Transverse colon (tissue), 4 donors: ENCODE measurements around the gene VASP. TPM values are rescaled to one million over a fixed set of nuclear protein-coding genes. Genes with fewer than 3 reads are reported as not detected.

Experiments used
- DNase-seq: peaks from one replicate; pipeline ENCODE4 v3.0.0-alpha.2; 2019
- H3K27ac ChIP-seq, 4 donors: fragments of 200-600 bp; sonication (generic); 2 replicates each; pipeline ENCODE4 v1.5.1; 2016 to 2018; ENCODE audit warnings: inconsistent platforms in 4 of 4
- H3K27me3 ChIP-seq: fragments of 200-600 bp; sonication (generic); 2 replicates; pipeline ENCODE4 v1.5.1; 2017; ENCODE audit warnings: inconsistent platforms
- H3K36me3 ChIP-seq, 4 donors: fragments of 200-600 bp; sonication (generic); 2 replicates each; pipeline ENCODE4 v1.5.1; 2017 to 2019; ENCODE audit warnings: inconsistent platforms in 4 of 4
- H3K4me1 ChIP-seq, 4 donors: fragments of 200-600 bp; sonication (generic); 2 replicates each; pipeline ENCODE4 v1.5.1; 2017 to 2020; ENCODE audit warnings: inconsistent platforms in 4 of 4
- H3K4me3 ChIP-seq, 4 donors: fragments of 200-600 bp; sonication (generic); 1 replicate in 1 of 4; 2 replicates in 3 of 4; pipeline versions ENCODE4 v1.5.1 to v1.6.1; 2017 to 2019; ENCODE audit warnings: inconsistent platforms in 4 of 4
- H3K9me3 ChIP-seq, 2 donors: fragments of 200-600 bp; sonication (generic); 2 replicates each; pipeline ENCODE4 v1.5.1; 2017 to 2019; ENCODE audit warnings: inconsistent platforms in 2 of 2
- CTCF ChIP-seq, 5 experiments: fragments of 200-600 bp in 3 of 5; fragments of 450-650 bp in 2 of 5; sonication (generic) in 3 of 5; IDR thresholded peaks; 1 replicate in 2 of 5; 2 replicates in 3 of 5; pipeline ENCODE4 v1.5.1; 2016 to 2017; ENCODE audit warnings: antibody characterized with exemption in 5 of 5, inconsistent platforms in 3 of 5, mild to moderate bottlenecking in 2 of 5, moderate library complexity in 1 of 5
- EP300 ChIP-seq: sonication (generic); formaldehyde crosslinking; IDR thresholded peaks from one replicate; pipeline ENCODE4 v1.6.1; 2017; ENCODE audit warnings: antibody characterized with exemption, low read depth
- POLR2A ChIP-seq: fragments of 450-650 bp; IDR thresholded peaks from one replicate; pipeline ENCODE4 v1.6.1; 2016; ENCODE audit warnings: antibody characterized with exemption, mild to moderate bottlenecking, moderate library complexity
- POLR2AphosphoS5 ChIP-seq, 3 donors: sonication (generic); formaldehyde crosslinking; IDR thresholded peaks; one replicate each; pipeline ENCODE4 v1.6.1; 2016; ENCODE audit warnings: antibody characterized with exemption in 3 of 3
- WGBS, 2 donors: methylation state at CpG; one replicate each; pipeline ENCODE4 v1.1.5; 2018; ENCODE audit warnings: low coverage in 1 of 2; 5-methylcytosine and 5-hydroxymethylcytosine counted together
- in situ Hi-C, 4 donors: fragments of 200-750 bp; cut with MboI; loops; one replicate each; pipeline versions ENCODE4 v1.15.0 to v1.15.1; 2017; ENCODE audit warnings: low sequenced_read_pairs in 3 of 4, low pct_ligation_motif_present in 1 of 4, low pct_unique_long_range_greater_than_20kb in 1 of 4
- intact Hi-C: fragments of 100-400 bp; cut with DNase I; formaldehyde crosslinking; loops from one replicate; pipeline ENCODE4 v1.15.1; 2023; ENCODE audit warnings: low total_unique reads
- total RNA-seq, 4 donors: library from RNA; depleted of rRNA; stranded (reverse); fragments of >200 nt; gene quantifications; one replicate each; pipeline ENCODE4 v1.1.0, GENCODE V29; 2016

The VASP gene
- total RNA-seq, 4 donors from 2014 or later = 167 to 465 (median 204) TPM

- no peaks in the 10 kb centered on the region for H3K36me3 ChIP-seq
- WGBS, 2 donors = 75 to 78% methylated on average over 2 to 5 of the region's 5 CpGs
- no peak for DNase-seq
- H3K4me1 ChIP-seq = peaks cover 46 to 70% (median 69%) of the 10 kb centered on the region in 4 donors
- no peaks in the 10 kb centered on the region for H3K27me3 ChIP-seq
- peak overlapping the region; percentile 98 to 100 (median 99) for H3K27ac ChIP-seq
- TF ChIP-seq POLR2A = no peak
- no peak for TF ChIP-seq CTCF (IDR thresholded peaks at IDR 0.05)
- no peak for TF ChIP-seq POLR2AphosphoS5 (IDR thresholded peaks at IDR 0.05)
- no peak for TF ChIP-seq EP300
- intact Hi-C loops (no loop called here), in situ Hi-C loops (no loop called here)
- no peaks in the 10 kb centered on the region for H3K9me3 ChIP-seq
- no peak overlapping the region for H3K4me3 ChIP-seq
These were observed 3.8 kb downstream of the VASP start for GRCh38 chr19:45511074-45511473.

GRCh38 chr19:45512881-45513483 lies 5.7 kb downstream of the VASP start:
- H3K4me1 ChIP-seq = peaks cover 51 to 86% (median 80%) of the 10 kb centered on the region in 4 donors
- TF ChIP-seq CTCF (IDR thresholded peaks at IDR 0.05) (no peak), POLR2AphosphoS5 (IDR thresholded peaks at IDR 0.05) (no peak), POLR2A (no peak), EP300 (no peak)
- no peaks in the 10 kb centered on the region for H3K27me3 ChIP-seq
- 38 to 74% methylated on average over 1 to 6 of the region's 6 CpGs for WGBS, 2 donors
- DNase-seq = no peak
- intact Hi-C loops (no loop called here), in situ Hi-C loops (no loop called here)
- peaks cover 0 to 4% (median 0%) of the 10 kb centered on the region in 4 donors for H3K36me3 ChIP-seq
- H3K9me3 ChIP-seq = no peaks in the 10 kb centered on the region
- peak overlapping the region; percentile 98 to 100 (median 99) for H3K27ac ChIP-seq
- H3K4me3 ChIP-seq = no peak overlapping the region

DNA sequence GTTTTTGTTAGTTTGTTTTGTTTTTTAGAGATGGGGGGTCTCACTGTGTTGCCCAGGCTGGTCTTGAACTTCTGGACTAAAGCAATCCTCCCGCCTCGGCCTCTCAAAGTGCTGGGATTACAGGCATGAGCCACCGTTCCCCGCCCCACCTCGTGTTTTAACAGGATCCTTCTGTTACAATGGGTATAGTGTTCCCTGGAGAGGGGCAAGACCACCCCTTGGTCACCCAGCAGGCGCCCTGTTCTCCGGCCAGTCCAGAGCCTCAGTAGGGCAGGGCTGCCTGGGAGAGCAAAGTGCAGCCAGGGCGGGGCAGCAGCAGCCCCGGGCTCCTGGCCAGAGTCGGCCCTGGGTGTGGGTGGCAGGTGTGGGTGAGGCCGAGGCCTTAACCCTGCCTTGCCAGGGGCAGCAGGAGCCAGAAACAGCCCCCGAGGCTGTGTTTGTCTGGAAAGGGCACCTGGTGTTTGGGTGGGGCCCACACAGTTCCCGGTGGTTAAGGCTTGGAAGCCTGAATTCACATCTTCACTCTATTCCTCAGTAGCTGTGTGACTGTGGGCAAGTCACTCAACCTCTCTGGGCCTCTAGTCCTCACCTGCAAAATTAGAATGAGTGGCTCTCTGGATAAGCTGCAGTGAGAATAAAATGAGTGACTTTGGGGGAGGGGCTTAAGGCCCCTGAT lies 7.2 kb downstream of the VASP start:
- Histone ChIP-seq H3K4me3 (peak overlapping the region in 1 of 4 donors; percentile 12), H3K9me3 (no peaks in the 10 kb centered on the region), H3K27me3 (no peaks in the 10 kb centered on the region), H3K36me3 (peaks cover 0 to 10% (median 2%) of the 10 kb centered on the region in 4 donors), H3K27ac (peak overlapping the region; percentile 98 to 100 (median 99)), H3K4me1 (peaks cover 51 to 97% (median 85%) of the 10 kb centered on the region in 4 donors)
- in situ Hi-C loops (no loop called here), intact Hi-C loops (no loop called here)
- TF ChIP-seq CTCF (IDR thresholded peaks at IDR 0.05) = no peak
- TF ChIP-seq EP300 = peak; percentile 23
- peak; percentile 54 for TF ChIP-seq POLR2A
- peak in 2 of 3 donors; percentile 72 to 78 for TF ChIP-seq POLR2AphosphoS5 (IDR thresholded peaks at IDR 0.05)
- 39% methylated on average over 11 of the region's 13 CpGs; no CpG with 5 or more reads in 1 of the 2 donors for WGBS, 2 donors
- peak; percentile 92 for DNase-seq

- WGBS, 2 donors = 55% methylated on average over 10 of the region's 10 CpGs; no CpG with 5 or more reads in 1 of the 2 donors
- H3K27ac ChIP-seq = peak overlapping the region; percentile 98 to 100 (median 99)
- H3K4me1 ChIP-seq = peaks cover 48 to 93% (median 78%) of the 10 kb centered on the region in 4 donors
- in situ Hi-C loops = no loop called here
- no peaks in the 10 kb centered on the region for H3K27me3 ChIP-seq
- peak; percentile 64 for DNase-seq
- H3K4me3 ChIP-seq = peak overlapping the region in 1 of 4 donors; percentile 3
- H3K36me3 ChIP-seq = peaks cover 0 to 13% (median 2%) of the 10 kb centered on the region in 4 donors
- no peaks in the 10 kb centered on the region for H3K9me3 ChIP-seq
- intact Hi-C loops = no loop called here
- TF ChIP-seq CTCF (IDR thresholded peaks at IDR 0.05) (no peak), POLR2AphosphoS5 (IDR thresholded peaks at IDR 0.05) (no peak), EP300 (no peak), POLR2A (no peak)
These were observed 7.9 kb downstream of the VASP start for GRCh38 chr19:45515081-45515624.
